Common myeloid progenitor, CD34-positive (primary cell): ENCODE measurements around the gene ADGRL3.
A peak's percentile ranks its signal among the peaks of the same experiment; 100 is the strongest.

Experiments
- CTCF ChIA-PET: fragments of 350-600 bp; sonication (Branson Sonifier 250); formaldehyde crosslinking; loops from one replicate; lab custom pipeline; 2021; ENCODE audit warnings: antibody characterized with exemption; lab: Charles Lee
- POLR2A ChIA-PET: fragments of 350-600 bp; sonication (Branson Sonifier 250); formaldehyde crosslinking; loops from one replicate; lab custom pipeline; 2021; ENCODE audit warnings: antibody characterized with exemption; lab: Charles Lee
- DNase-seq, 3 donors: peaks; one replicate each; pipeline versions ENCODE4 v3.0.0 to v3.0.0-alpha.2; 2013
- H3K27ac ChIP-seq, 2 experiments: 1 replicate in 1 of 2; 2 replicates in 1 of 2; pipeline ENCODE4 v1.7.0; 2013; ENCODE audit warnings: inconsistent platforms in 2 of 2, low read length in 2 of 2, mild to moderate bottlenecking in 2 of 2, low read depth in 1 of 2, moderate library complexity in 1 of 2; ENCODE audit not compliant: severe bottlenecking in 2 of 2, insufficient read depth in 1 of 2, poor library complexity in 1 of 2
- H3K27me3 ChIP-seq, 5 experiments: replicated peaks in 2 of 5; 1 replicate in 3 of 5; 2 replicates in 2 of 5; pipeline versions ENCODE4 v1.6.1 to v1.7.0; 2013; ENCODE audit warnings: low read length in 4 of 5, mild to moderate bottlenecking in 2 of 5, moderate library complexity in 2 of 5, inconsistent platforms in 1 of 5; ENCODE audit not compliant: insufficient read depth in 5 of 5, control insufficient read depth in 4 of 5
- H3K36me3 ChIP-seq, 4 experiments: 1 replicate in 2 of 4; 2 replicates in 2 of 4; pipeline versions ENCODE4 v1.6.1 to v1.7.0; 2013; ENCODE audit warnings: low read length in 3 of 4, control low read depth in 1 of 4, mild to moderate bottlenecking in 1 of 4; ENCODE audit not compliant: control insufficient read depth in 4 of 4, insufficient read depth in 4 of 4
- H3K4me1 ChIP-seq, 4 experiments: 1 replicate in 3 of 4; 2 replicates in 1 of 4; pipeline versions ENCODE4 v1.6.1 to v1.7.1; 2013; ENCODE audit warnings: low read length in 3 of 4, mild to moderate bottlenecking in 3 of 4, control low read depth in 1 of 4, inconsistent platforms in 1 of 4, moderate library complexity in 1 of 4; ENCODE audit not compliant: control insufficient read depth in 4 of 4, insufficient read depth in 4 of 4; ENCODE audit errors: control extremely low read depth in 1 of 4
- H3K4me3 ChIP-seq, 7 experiments: 1 replicate in 4 of 7; 2 replicates in 3 of 7; pipeline versions ENCODE4 v1.5.1 to v1.7.0; 2013; ENCODE audit warnings: mild to moderate bottlenecking in 7 of 7, low read length in 6 of 7, moderate library complexity in 6 of 7, inconsistent platforms in 2 of 7, low read depth in 2 of 7, control low read depth in 1 of 7; ENCODE audit not compliant: insufficient read depth in 4 of 7, control insufficient read depth in 1 of 7; ENCODE audit errors: extremely low read depth in 1 of 7
- H3K9me3 ChIP-seq, 5 experiments: 1 replicate in 4 of 5; 2 replicates in 1 of 5; pipeline versions ENCODE4 v1.6.1 to v1.7.1; 2013; ENCODE audit warnings: low read length in 4 of 5, mild to moderate bottlenecking in 2 of 5, inconsistent platforms in 1 of 5, low read depth in 1 of 5, moderate library complexity in 1 of 5; ENCODE audit not compliant: control insufficient read depth in 4 of 5, insufficient read depth in 2 of 5; ENCODE audit errors: control extremely low read depth in 1 of 5
- WGBS: methylation state at CpG from one replicate; pipeline ENCODE4 v1.1.5; 2013; ENCODE audit not compliant: insufficient coverage; 5-methylcytosine and 5-hydroxymethylcytosine counted together

Gene ADGRL3

DNA sequence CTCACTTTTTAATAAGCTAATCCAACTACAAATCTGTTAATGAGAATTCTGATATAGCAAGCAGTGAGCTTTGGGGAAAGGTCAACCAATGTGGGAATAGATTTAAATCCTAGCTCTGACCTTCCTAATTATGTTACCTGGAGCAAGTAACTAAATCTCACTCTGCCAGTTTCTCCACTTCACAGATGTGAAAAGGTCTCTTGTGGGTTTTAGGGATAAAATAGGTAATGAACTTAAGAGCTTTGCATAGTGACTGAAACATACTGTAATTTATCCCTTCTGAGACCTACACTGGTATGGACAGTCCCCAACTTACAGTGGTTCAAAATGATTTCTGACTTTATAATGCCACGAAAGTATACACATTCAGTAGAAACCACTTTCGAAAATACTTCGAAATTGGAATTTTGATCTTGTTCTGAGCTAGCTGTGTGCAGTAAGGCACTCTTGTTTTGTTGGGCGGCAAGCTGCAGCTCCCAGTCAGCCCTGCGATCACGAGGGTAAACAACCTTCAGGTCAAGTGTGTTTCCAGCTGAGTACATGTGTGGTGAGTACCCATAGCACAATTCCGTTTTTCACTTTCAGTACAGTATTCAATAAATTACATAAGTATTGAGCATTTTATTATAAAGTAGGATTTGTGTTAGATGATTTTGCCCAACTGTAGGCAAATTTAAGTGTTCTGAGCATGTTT, 93.7 kb downstream of the ADGRL3 start:
- no peak overlapping the region for H3K27ac ChIP-seq
- 85% methylated on average over 4 of the region's 7 CpGs for WGBS
- POLR2A ChIA-PET = no interaction called here

GRCh38 chr4:61294936-61295335, 94.8 kb downstream of the ADGRL3 start:
- H3K27me3 ChIP-seq = peaks cover 0 to 3% (median 0%) of the 10 kb centered on the region in 5 experiments
- no peak overlapping the region for H3K27ac ChIP-seq
- ChIA-PET CTCF (no interaction called here), POLR2A (no interaction called here)
- DNase-seq = no peak
- no peak overlapping the region for H3K4me3 ChIP-seq
- no peaks in the 10 kb centered on the region for H3K4me1 ChIP-seq
- no peaks in the 10 kb centered on the region for H3K9me3 ChIP-seq
- 80% methylated on average over 1 of the region's 6 CpGs for WGBS
- no peaks in the 10 kb centered on the region for H3K36me3 ChIP-seq

More for the DNA sequence above, 93.7 kb downstream of the ADGRL3 start:
- H3K9me3 ChIP-seq = no peaks in the 10 kb centered on the region
- no peaks in the 10 kb centered on the region for H3K36me3 ChIP-seq
- H3K4me3 ChIP-seq = no peak overlapping the region
- no peaks in the 10 kb centered on the region for H3K4me1 ChIP-seq
- CTCF ChIA-PET = interaction anchor here (1.1 kb wide), 1 partner anchor 10 kb away, joined by 3 read pairs; no protein-coding TSS in a partner anchor
- H3K27me3 ChIP-seq = peaks cover 0 to 3% (median 0%) of the 10 kb centered on the region in 5 experiments
- no peak for DNase-seq

DNA sequence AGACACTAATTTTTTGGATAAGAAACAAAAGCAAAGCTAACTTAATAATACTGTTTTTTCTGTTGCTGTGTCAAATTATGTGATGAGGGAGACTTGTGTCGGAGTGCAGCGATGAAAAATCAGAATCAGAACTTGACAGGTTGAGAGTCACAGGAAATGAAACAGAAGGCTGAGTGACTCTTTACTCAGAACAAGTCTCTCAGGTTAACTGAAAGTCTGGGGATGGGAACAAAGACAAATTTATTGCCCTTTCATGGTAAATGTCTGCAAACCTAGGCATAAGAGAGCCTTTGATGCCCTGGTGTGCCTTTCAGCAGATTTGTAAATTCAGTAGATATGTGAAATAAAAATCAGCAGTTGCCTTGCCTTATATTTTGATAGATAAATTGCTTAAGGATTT, 96.0 kb downstream of the ADGRL3 start:
- CTCF ChIA-PET = no interaction called here

DNA sequence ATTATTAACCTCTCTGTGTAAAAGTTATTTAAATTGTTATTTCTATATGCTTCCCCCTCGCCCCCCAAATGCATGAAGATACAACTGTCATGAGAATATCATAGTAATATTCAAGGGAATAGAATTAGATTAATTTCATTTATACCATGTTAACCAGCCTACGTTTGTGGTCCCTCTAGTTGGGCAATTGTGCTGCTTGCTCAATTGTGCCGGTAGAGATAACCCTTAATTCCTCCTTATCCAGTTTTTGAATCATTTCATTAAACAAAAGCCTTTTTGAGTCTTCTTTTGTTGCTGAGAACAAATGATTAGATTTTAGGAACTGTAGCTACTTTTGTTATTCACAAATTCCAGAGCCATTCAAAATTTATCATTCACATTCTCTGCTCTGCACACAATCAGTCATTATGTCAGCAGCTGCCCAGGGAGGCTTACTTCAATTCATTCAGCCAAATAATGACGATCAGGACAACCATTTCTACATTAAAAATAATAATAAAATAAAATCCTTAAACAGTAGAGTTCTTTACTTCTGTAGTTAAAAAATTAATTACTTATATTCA, 98.1 kb downstream of the ADGRL3 start:
- no peak overlapping the region for H3K4me3 ChIP-seq
- WGBS = no CpG with 5 or more reads among the region's 4 CpGs
- no peak for DNase-seq
- peaks cover 0 to 3% (median 0%) of the 10 kb centered on the region in 5 experiments for H3K27me3 ChIP-seq
- H3K27ac ChIP-seq = no peak overlapping the region
- H3K4me1 ChIP-seq = no peaks in the 10 kb centered on the region
- POLR2A ChIA-PET = no interaction called here
- CTCF ChIA-PET = interaction anchor here (0.7 to 2.0 kb wide), 2 partner anchors 28 to 493 kb away, joined by 3 to 14 read pairs; no protein-coding TSS in a partner anchor
- no peaks in the 10 kb centered on the region for H3K36me3 ChIP-seq
- no peaks in the 10 kb centered on the region for H3K9me3 ChIP-seq

More for the DNA sequence above, 96.0 kb downstream of the ADGRL3 start:
- Histone ChIP-seq H3K27me3 (peaks cover 0 to 3% (median 0%) of the 10 kb centered on the region in 5 experiments), H3K4me1 (no peaks in the 10 kb centered on the region), H3K9me3 (no peaks in the 10 kb centered on the region), H3K4me3 (no peak overlapping the region), H3K36me3 (no peaks in the 10 kb centered on the region), H3K27ac (no peak overlapping the region)
- POLR2A ChIA-PET = no interaction called here
- DNase-seq = no peak
- 81% methylated on average over 2 of the region's 2 CpGs for WGBS

- WGBS = no CpG with 5 or more reads among the region's 4 CpGs
- Histone ChIP-seq H3K4me1 (no peaks in the 10 kb centered on the region), H3K36me3 (no peaks in the 10 kb centered on the region), H3K4me3 (no peak overlapping the region), H3K27me3 (peaks cover 0 to 3% (median 0%) of the 10 kb centered on the region in 5 experiments), H3K9me3 (no peaks in the 10 kb centered on the region), H3K27ac (no peak overlapping the region)
- ChIA-PET POLR2A (no interaction called here), CTCF (interaction anchor here (2.0 kb wide), 1 partner anchor 494 kb away, joined by 14 read pairs; no protein-coding TSS in a partner anchor)
- DNase-seq = peak; percentile 9 to 34 (median 21)
These were observed 99.2 kb downstream of the ADGRL3 start for GRCh38 chr4:61299316-61299715.

DNA sequence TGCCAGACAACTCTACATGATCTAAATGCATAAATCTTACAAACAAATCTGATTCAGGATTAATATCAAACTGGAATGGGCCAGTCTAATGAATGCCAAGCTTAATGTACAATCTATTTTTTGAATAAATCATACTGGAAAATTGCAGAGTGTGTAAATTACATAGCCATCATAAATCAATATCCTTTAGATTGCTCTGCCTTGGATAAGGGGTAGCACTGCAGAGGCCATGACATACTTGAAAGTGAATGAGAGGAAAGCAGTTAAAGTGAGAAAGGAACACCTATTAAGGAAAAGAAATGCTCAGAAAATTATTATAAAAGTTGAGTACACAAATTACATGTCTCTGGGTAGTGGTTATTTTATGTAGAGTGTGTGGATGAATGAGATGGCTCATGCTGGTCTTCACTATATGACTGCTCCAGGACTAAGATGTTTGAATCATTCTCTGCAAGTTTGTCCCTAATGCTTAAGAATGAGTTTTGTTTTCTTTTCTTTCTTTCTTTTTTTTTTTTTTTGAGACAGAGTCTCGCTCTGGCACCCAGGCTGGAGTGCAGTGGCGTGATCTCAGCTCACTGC, 100.2 kb downstream of the ADGRL3 start:
- Histone ChIP-seq H3K4me3 (no peak overlapping the region), H3K27me3 (peaks cover 0 to 3% (median 0%) of the 10 kb centered on the region in 5 experiments), H3K9me3 (no peaks in the 10 kb centered on the region), H3K27ac (no peak overlapping the region), H3K36me3 (no peaks in the 10 kb centered on the region), H3K4me1 (no peaks in the 10 kb centered on the region)
- ChIA-PET CTCF (interaction anchor here (2.0 kb wide), 1 partner anchor 495 kb away, joined by 14 read pairs; no protein-coding TSS in a partner anchor), POLR2A (no interaction called here)
- DNase-seq = no peak
- WGBS = 100% methylated on average over 2 of the region's 2 CpGs

GRCh38 chr4:61301271-61301670, 101.1 kb downstream of the ADGRL3 start:
- 76% methylated on average over 2 of the region's 3 CpGs for WGBS
- DNase-seq = no peak
- Histone ChIP-seq H3K4me3 (no peak overlapping the region), H3K4me1 (no peaks in the 10 kb centered on the region), H3K9me3 (no peaks in the 10 kb centered on the region), H3K27me3 (peaks cover 0 to 3% (median 0%) of the 10 kb centered on the region in 5 experiments), H3K27ac (no peak overlapping the region), H3K36me3 (no peaks in the 10 kb centered on the region)
- CTCF ChIA-PET = no interaction called here
- POLR2A ChIA-PET = no interaction called here
